Glutamatergic neuron (in vitro differentiated cells): Measurements from ENCODE around the gene NLRP6. TPM values are rescaled to one million over a fixed set of nuclear protein-coding genes. Genes with fewer than 3 reads are reported as not detected.

Source experiments
- DNase-seq: peaks from one replicate; pipeline ENCODE4 v3.0.0; 2022
- H3K27ac Mint-ChIP-seq: one replicate; pipeline ENCODE4 v1.8.0; 2020; ENCODE audit warnings: mild to moderate bottlenecking, mixed read lengths, inconsistent platforms; ENCODE audit not compliant: unreplicated experiment
- H3K27me3 Mint-ChIP-seq: one replicate; pipeline ENCODE4 v1.8.0; 2020; ENCODE audit warnings: mild to moderate bottlenecking, moderate library complexity, mixed read lengths, inconsistent platforms; ENCODE audit not compliant: unreplicated experiment
- H3K36me3 Mint-ChIP-seq: one replicate; pipeline ENCODE4 v1.8.0; 2020; ENCODE audit warnings: mild to moderate bottlenecking, mixed read lengths, inconsistent platforms; ENCODE audit not compliant: unreplicated experiment
- H3K4me1 Mint-ChIP-seq: one replicate; pipeline ENCODE4 v1.8.0; 2020; ENCODE audit warnings: mild to moderate bottlenecking, low read depth, mixed read lengths, inconsistent platforms; ENCODE audit not compliant: unreplicated experiment
- H3K4me3 Mint-ChIP-seq: one replicate; pipeline ENCODE4 v1.8.0; 2020; ENCODE audit warnings: mild to moderate bottlenecking, mixed read lengths, inconsistent platforms; ENCODE audit not compliant: unreplicated experiment
- H3K9me3 Mint-ChIP-seq: one replicate; pipeline ENCODE4 v1.8.0; 2020; ENCODE audit warnings: mild to moderate bottlenecking, moderate library complexity, mixed read lengths, inconsistent platforms; ENCODE audit not compliant: unreplicated experiment
- CTCF ChIP-seq: fragments of 200-600 bp; sonication (generic); IDR thresholded peaks from one replicate; pipeline ENCODE4 v1.5.0; 2021; ENCODE audit not compliant: partially characterized antibody, unreplicated experiment
- total RNA-seq: library from RNA; stranded (reverse); fragmentation: NEBNext Ultra II Directional; extraction: Animal tissue kit (Norgen Biotek cat#: 25700); gene quantifications from one replicate; pipeline ENCODE4 v1.2.1, GENCODE V29; 2021; ENCODE audit not compliant: unreplicated experiment

NLRP6 gene
- total RNA-seq, 1 donor from 2014 or later = not detected

- Mint-ChIP-seq H3K27me3 (peaks cover 8% of the 10 kb centered on the region), H3K4me3 (no peak overlapping the region), H3K4me1 (peaks cover 10% of the 10 kb centered on the region), H3K27ac (no peak overlapping the region), H3K36me3 (no peaks in the 10 kb centered on the region), H3K9me3 (no peaks in the 10 kb centered on the region)
- no peak for DNase-seq
- no peak for TF ChIP-seq CTCF
Observed at GRCh38 chr11:298406-299065, 20.3 kb downstream of the NLRP6 start.

GRCh38 chr11:299081-299891, 21.1 kb downstream of the NLRP6 start, which contains the start of gene IFITM5:
Gene IFITM5, minus strand, starts transcription at chr11:299526. Its CDS starts 36 bp downstream, at chr11:299490.
- no peak for TF ChIP-seq CTCF
- H3K36me3 Mint-ChIP-seq = no peaks in the 10 kb centered on the region
- peaks cover 10% of the 10 kb centered on the region for H3K4me1 Mint-ChIP-seq
- peak; percentile 15 for DNase-seq
- peaks cover 8% of the 10 kb centered on the region for H3K27me3 Mint-ChIP-seq
- no peak within 1 kb of the TSS for H3K4me3 Mint-ChIP-seq
- H3K9me3 Mint-ChIP-seq = no peaks in the 10 kb centered on the region
- H3K27ac Mint-ChIP-seq = peak within 1 kb of the TSS; percentile 13

GRCh38 chr11:299951-300735, 21.9 kb downstream of the NLRP6 start:
- peak; percentile 56 for DNase-seq
- Mint-ChIP-seq H3K27ac (peak overlapping the region; percentile 13), H3K9me3 (no peaks in the 10 kb centered on the region), H3K4me1 (peaks cover 10% of the 10 kb centered on the region), H3K4me3 (no peak overlapping the region), H3K36me3 (no peaks in the 10 kb centered on the region), H3K27me3 (peaks cover 8% of the 10 kb centered on the region)
- TF ChIP-seq CTCF = no peak

- no peak overlapping the region for H3K4me3 Mint-ChIP-seq
- peaks cover 17% of the 10 kb centered on the region for H3K4me1 Mint-ChIP-seq
- no peak for DNase-seq
- TF ChIP-seq CTCF = no peak
- H3K27me3 Mint-ChIP-seq = peaks cover 4% of the 10 kb centered on the region
- no peaks in the 10 kb centered on the region for H3K36me3 Mint-ChIP-seq
- H3K27ac Mint-ChIP-seq = no peak overlapping the region
- no peaks in the 10 kb centered on the region for H3K9me3 Mint-ChIP-seq
Observed at GRCh38 chr11:303363-303762, 25.2 kb downstream of the NLRP6 start.
